IMR-90 (cell line): ENCODE results near the gene DUSP8. TPM values are rescaled to one million over a fixed set of nuclear protein-coding genes. Genes with fewer than 3 reads are reported as not detected.
"Not testable (repeated sequence)": the region's sequence is repeated elsewhere in the genome, so short reads cannot be mapped to it uniquely, and the experiment has no call there.

Experiments
- ATAC-seq: fragments of 200-7000 bp; cut with Tn5 transposase; 2 replicates; pipeline ENCODE4 v1.9.1; 2020; ENCODE audit warnings: low read depth, mild to moderate bottlenecking, moderate library complexity
- BruUV-seq: library from RNA; stranded (reverse); fragments of 400-500 nt; replicated peaks from 2 replicates; lab custom pipeline; 2021; lab: Mats Ljungman, UMichigan
- CTCF ChIA-PET: fragments of 300-600 bp; formaldehyde crosslinking; extraction: SDS; loops from one replicate; lab custom pipeline; 2021; ENCODE audit warnings: antibody characterized with exemption; lab: Yijun Ruan, JAX
- POLR2A ChIA-PET: fragments of 300-600 bp; sonication (Branson Sonifier 250); formaldehyde crosslinking; loops from one replicate; lab custom pipeline; 2022; ENCODE audit warnings: antibody characterized with exemption; ENCODE audit not compliant: unreplicated experiment; lab: Charles Lee
- DNase-seq: peaks from one replicate; pipeline ENCODE4 v3.0.0; 2013
- H2AFZ ChIP-seq: replicated peaks from 2 replicates; pipeline ENCODE3; 2013; ENCODE audit warnings: low read length, mild to moderate bottlenecking; ENCODE audit not compliant: poor library complexity
- H2AK5ac ChIP-seq: 2 replicates; pipeline ENCODE4 v1.6.1; 2013; ENCODE audit warnings: low read depth, low read length, inconsistent platforms
- H2AK9ac ChIP-seq: replicated peaks from 2 replicates; pipeline ENCODE3; 2013; ENCODE audit warnings: mild to moderate bottlenecking, low read depth, low read length, moderate library complexity; ENCODE audit not compliant: poor library complexity
- H2BK120ac ChIP-seq: 2 replicates; pipeline ENCODE4 v1.6.1; 2013; ENCODE audit warnings: low read depth, low read length, inconsistent platforms
- H2BK15ac ChIP-seq: 3 replicates; pipeline ENCODE4 v1.6.1; 2013; ENCODE audit warnings: low read depth, low read length, inconsistent platforms
- H2BK20ac ChIP-seq: 2 replicates; pipeline ENCODE4 v1.6.1; 2013; ENCODE audit warnings: low read depth, mild to moderate bottlenecking, inconsistent platforms, low read length, moderate library complexity
- H2BK5ac ChIP-seq: 2 replicates; pipeline ENCODE4 v1.6.1; 2013; ENCODE audit warnings: mild to moderate bottlenecking, low read depth, low read length, inconsistent platforms; ENCODE audit not compliant: poor library complexity, severe bottlenecking
- H3K14ac ChIP-seq: replicated peaks from 2 replicates; pipeline ENCODE4 v1.6.1; 2013; ENCODE audit warnings: low read depth, low read length, inconsistent platforms
- H3K18ac ChIP-seq: 2 replicates; pipeline ENCODE4 v1.6.1; 2013; ENCODE audit warnings: low read depth, low read length, control low read depth
- H3K23ac ChIP-seq: 2 replicates; pipeline ENCODE4 v1.6.1; 2013; ENCODE audit warnings: low read depth, low read length, inconsistent platforms
- H3K27ac ChIP-seq: 2 replicates; pipeline ENCODE4 v1.5.1; 2013; ENCODE audit warnings: mild to moderate bottlenecking, control low read depth, low read length; ENCODE audit not compliant: insufficient read depth
- H3K27me3 ChIP-seq: 2 replicates; pipeline ENCODE4 v1.6.1; 2013; ENCODE audit warnings: low read length; ENCODE audit not compliant: control insufficient read depth, insufficient read depth
- H3K36me3 ChIP-seq: 2 replicates; pipeline ENCODE4 v1.6.1; 2013; ENCODE audit warnings: low read length, mixed read lengths; ENCODE audit not compliant: control insufficient read depth, insufficient read depth
- H3K4ac ChIP-seq: 2 replicates; pipeline ENCODE4 v1.6.1; 2013; ENCODE audit warnings: low read depth, low read length, inconsistent platforms
- H3K4me1 ChIP-seq: 2 replicates; pipeline ENCODE4 v1.6.1; 2013; ENCODE audit warnings: low read length, mixed read lengths; ENCODE audit not compliant: control insufficient read depth, insufficient read depth
- H3K4me2 ChIP-seq: 2 replicates; pipeline ENCODE4 v1.6.1; 2013; ENCODE audit warnings: low read depth, mild to moderate bottlenecking, control low read depth, low read length, moderate library complexity
- H3K4me3 ChIP-seq: 2 replicates; pipeline ENCODE4 v1.5.1; 2013; ENCODE audit warnings: low read depth, mild to moderate bottlenecking, control low read depth, low read length, moderate library complexity; ENCODE audit not compliant: insufficient read depth
- H3K56ac ChIP-seq: 2 replicates; pipeline ENCODE4 v1.6.1; 2013; ENCODE audit warnings: low read length, inconsistent platforms; ENCODE audit not compliant: insufficient read depth; ENCODE audit errors: extremely low read depth
- H3K79me1 ChIP-seq, 2 experiments: 2 replicates each; pipeline ENCODE4 v1.6.1; 2013; ENCODE audit warnings: low read length in 2 of 2, inconsistent platforms in 1 of 2, low read depth in 1 of 2
- H3K9ac ChIP-seq: 2 replicates; pipeline ENCODE4 v1.6.1; 2013; ENCODE audit warnings: low read depth, low read length, control low read depth
- H3K9me1 ChIP-seq: 2 replicates; pipeline ENCODE4 v1.6.1; 2013; ENCODE audit warnings: low read length, inconsistent platforms; ENCODE audit not compliant: insufficient read depth
- H3K9me3 ChIP-seq: 2 replicates; pipeline ENCODE4 v1.6.1; 2013; ENCODE audit warnings: low read length; ENCODE audit not compliant: control insufficient read depth, insufficient read depth
- H4K20me1 ChIP-seq: 2 replicates; pipeline ENCODE4 v1.6.1; 2013; ENCODE audit warnings: low read length, inconsistent platforms; ENCODE audit not compliant: insufficient read depth
- H4K5ac ChIP-seq: 2 replicates; pipeline ENCODE4 v1.6.1; 2013; ENCODE audit warnings: mild to moderate bottlenecking, low read depth, low read length, control low read depth
- H4K8ac ChIP-seq, 2 experiments: 2 replicates each; pipeline ENCODE4 v1.6.1; 2013; ENCODE audit warnings: low read depth in 2 of 2, low read length in 2 of 2, control low read depth in 1 of 2, inconsistent platforms in 1 of 2
- H4K91ac ChIP-seq: 2 replicates; pipeline ENCODE4 v1.6.1; 2013; ENCODE audit warnings: low read depth, low read length, inconsistent platforms; ENCODE audit not compliant: insufficient read depth
- WGBS, 2 experiments: methylation state at CpG; one replicate each; pipeline versions ENCODE4 v1.1.5 to v1.1.7; 2013; ENCODE audit warnings: missing lambda C conversion rate in 2 of 2; ENCODE audit not compliant: insufficient read length in 1 of 2; ENCODE audit errors: extremely low coverage in 2 of 2; 5-methylcytosine and 5-hydroxymethylcytosine counted together
- dilution Hi-C: fragments of 300-500 bp; cut with HindIII; formaldehyde crosslinking; loops from one replicate; pipeline ENCODE4 v1.14.3; 2018; ENCODE audit warnings: low sequenced_read_pairs; ENCODE audit not compliant: unreplicated experiment
- in situ Hi-C: fragments of 300-500 bp; cut with MboI; formaldehyde crosslinking; loops from 3 replicates; pipeline ENCODE4 v1.14.3; 2019; ENCODE audit warnings: low sequenced_read_pairs, inconsistent platforms, mixed read lengths
- intact Hi-C: fragments of 100-400 bp; cut with micrococcal nuclease; formaldehyde crosslinking; loops from 2 replicates; pipeline ENCODE4 v1.10.0; 2022
- polyA plus RNA-seq, 3 experiments: library from polyadenylated mRNA; depleted of rRNA; stranded (reverse); fragments of >200 nt; gene quantifications; 2 replicates each; pipeline ENCODE4 v1.2.3, GENCODE V29; 2012; ENCODE audit warnings: low replicate concordance in 1 of 3
- total RNA-seq: library from RNA; depleted of rRNA; stranded (reverse); fragments of >200 nt; gene quantifications from 2 replicates; pipeline ENCODE4 v1.2.3, GENCODE V29; 2012

DUSP8 gene
- total and polyA plus RNA-seq, 2 of the 4 experiments (the other 2 are of a cell fraction), result 0.72 to 4.2 TPM

GRCh38 chr11:1598406-1598805 is 26.3 kb upstream of the DUSP8 start:
- peaks cover 43% of the 10 kb centered on the region for H3K27me3 ChIP-seq
- H4K8ac ChIP-seq, H2AK5ac ChIP-seq, H4K91ac ChIP-seq, H2BK20ac ChIP-seq, H2AFZ ChIP-seq, H2BK15ac ChIP-seq, dilution Hi-C loops, H3K9ac ChIP-seq, H3K79me1 ChIP-seq, ATAC-seq, H3K36me3 ChIP-seq, H3K4me1 ChIP-seq, BruUV-seq, in situ Hi-C loops, H3K9me1 ChIP-seq, H3K56ac ChIP-seq, H4K5ac ChIP-seq, H3K23ac ChIP-seq, H4K20me1 ChIP-seq, intact Hi-C loops, H3K4me2 ChIP-seq, H3K18ac ChIP-seq, H2AK9ac ChIP-seq, H3K27ac ChIP-seq, H3K14ac ChIP-seq, H3K9me3 ChIP-seq, POLR2A ChIA-PET, H2BK5ac ChIP-seq, H3K4ac ChIP-seq, H2BK120ac ChIP-seq, H3K4me3 ChIP-seq, CTCF ChIA-PET, DNase-seq: not testable (repeated sequence)
- WGBS, 2 experiments, result no CpG with 5 or more reads among the region's 3 CpGs
